Subcutaneous abdominal adipose tissue (tissue), 5 donors: ENCODE results near the gene FGD5.
"Not testable (repeated sequence)": the region's sequence is repeated elsewhere in the genome, so short reads cannot be mapped to it uniquely, and the experiment has no call there.

Experiments used
- H3K27ac ChIP-seq: one replicate; pipeline ENCODE4 v1.7.0; 2013; ENCODE audit warnings: low read depth, mild to moderate bottlenecking, inconsistent platforms, low read length, moderate library complexity
- H3K27me3 ChIP-seq, 5 donors: one replicate each; pipeline ENCODE4 v1.7.0; 2013; ENCODE audit warnings: low read length in 5 of 5, inconsistent platforms in 1 of 5; ENCODE audit not compliant: control insufficient read depth in 5 of 5, insufficient read depth in 4 of 5
- H3K36me3 ChIP-seq, 5 donors: one replicate each; pipeline ENCODE4 v1.7.0; 2013; ENCODE audit warnings: low read length in 5 of 5; ENCODE audit not compliant: control insufficient read depth in 5 of 5, insufficient read depth in 5 of 5
- H3K4me1 ChIP-seq, 5 donors: one replicate each; pipeline ENCODE4 v1.7.0; 2013; ENCODE audit warnings: low read length in 5 of 5, mild to moderate bottlenecking in 3 of 5, moderate library complexity in 1 of 5; ENCODE audit not compliant: control insufficient read depth in 5 of 5, insufficient read depth in 5 of 5
- H3K4me3 ChIP-seq, 5 donors: one replicate each; pipeline ENCODE4 v1.7.0; 2013; ENCODE audit warnings: low read length in 5 of 5, low read depth in 1 of 5
- H3K9ac ChIP-seq, 5 donors: one replicate each; pipeline ENCODE4 v1.7.0; 2013; ENCODE audit warnings: low read length in 5 of 5, mild to moderate bottlenecking in 4 of 5, moderate library complexity in 3 of 5
- H3K9me3 ChIP-seq, 5 donors: one replicate each; pipeline ENCODE4 v1.7.0; 2013; ENCODE audit warnings: low read length in 5 of 5; ENCODE audit not compliant: control insufficient read depth in 5 of 5
- donor health status: healthy.
- donor health status: healthy.
- donor health status: healthy.
- donor health status: healthy.
- donor health status: healthy.

FGD5 gene

DNA sequence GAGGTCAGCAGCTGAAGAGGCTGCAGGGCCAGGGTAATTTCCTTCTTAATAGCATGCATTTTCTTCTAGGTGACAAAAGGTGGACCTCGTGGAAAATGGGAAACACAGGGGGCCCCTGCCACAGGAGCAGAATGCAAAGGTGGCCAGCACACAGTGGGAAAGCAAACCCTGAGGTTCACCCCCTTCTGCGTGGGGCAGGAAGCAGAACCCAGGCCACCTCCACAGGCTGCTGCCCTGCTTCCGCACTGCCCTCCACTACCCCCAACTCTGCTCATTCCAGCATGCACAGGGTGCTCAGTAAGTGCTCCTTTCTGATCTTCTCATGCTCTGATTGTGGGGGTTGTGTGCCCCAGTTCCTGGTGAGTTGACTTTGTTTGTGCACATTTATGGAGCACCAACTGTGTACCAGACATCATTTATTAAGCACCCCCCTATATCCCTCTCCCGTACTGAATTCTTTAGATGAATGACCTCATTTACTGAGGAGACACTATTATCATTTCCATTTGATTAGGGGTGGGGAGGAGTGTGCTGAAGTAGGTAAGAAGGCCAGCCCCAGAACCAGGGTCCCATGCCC, 12.7 kb upstream of the FGD5 start:
- Histone ChIP-seq H3K36me3 (no peaks in the 10 kb centered on the region), H3K27ac (peak overlapping the region; percentile 12), H3K4me3 (no peak overlapping the region), H3K27me3 (peaks cover 0 to 11% (median 7%) of the 10 kb centered on the region in 5 donors), H3K4me1 (peaks cover 14 to 72% (median 48%) of the 10 kb centered on the region in 5 donors), H3K9ac (no peak overlapping the region), H3K9me3 (no peaks in the 10 kb centered on the region)

DNA sequence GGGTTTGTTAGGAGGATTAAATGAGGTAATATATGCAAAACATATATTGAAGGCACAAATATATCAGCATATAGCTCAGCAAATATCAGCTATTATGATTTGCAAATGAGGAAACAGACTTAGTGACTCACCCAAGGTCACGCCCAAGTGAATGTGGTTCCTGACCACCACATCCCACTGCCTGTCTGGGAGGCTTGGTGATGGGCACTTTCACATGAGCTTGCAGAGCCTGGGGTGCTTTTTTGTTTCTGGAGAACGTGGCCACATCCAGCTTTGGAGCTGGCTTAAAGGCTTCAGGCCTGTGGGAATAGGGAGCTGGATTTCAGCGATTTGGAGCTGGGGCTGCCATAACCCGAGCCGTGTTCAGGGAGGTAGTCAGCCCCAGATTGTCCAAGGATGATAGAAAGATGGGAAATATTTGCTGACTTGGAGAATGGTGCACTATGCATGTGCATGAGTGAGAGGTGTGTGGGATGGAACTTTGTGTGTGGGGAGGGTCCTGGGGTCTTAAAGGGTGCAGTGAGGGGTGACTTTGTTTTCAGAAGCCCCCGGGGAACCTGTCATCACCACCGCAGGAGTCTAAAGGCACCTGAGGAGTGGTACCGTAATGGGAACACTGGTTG, 12.0 kb upstream of the FGD5 start:
- peak overlapping the region; percentile 24 for H3K27ac ChIP-seq
- peaks cover 16 to 75% (median 50%) of the 10 kb centered on the region in 5 donors for H3K4me1 ChIP-seq
- H3K27me3 ChIP-seq = peaks cover 4 to 13% (median 7%) of the 10 kb centered on the region in 5 donors

DNA sequence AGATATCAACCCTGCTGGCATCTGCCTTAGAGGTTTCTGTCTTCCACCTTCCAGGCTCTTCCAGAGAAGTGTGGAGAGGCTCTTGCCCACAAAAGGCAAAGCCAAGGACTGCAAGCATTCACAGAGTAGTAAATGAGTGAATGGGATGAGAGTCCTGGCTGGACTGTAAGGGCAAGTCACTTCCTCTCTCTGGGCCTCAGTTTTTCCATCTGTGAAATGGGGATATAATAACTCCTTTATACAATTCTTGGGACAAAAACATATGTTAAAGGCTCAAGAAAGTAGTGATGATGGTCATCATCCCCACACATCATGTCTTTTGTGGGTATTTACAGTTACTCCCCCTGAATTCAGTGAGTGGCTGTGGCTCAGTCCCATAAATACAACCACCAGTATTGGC, 10.7 kb upstream of the FGD5 start:
- Histone ChIP-seq H3K9me3 (no peaks in the 10 kb centered on the region), H3K36me3 (no peaks in the 10 kb centered on the region), H3K27me3 (peaks cover 4 to 18% (median 7%) of the 10 kb centered on the region in 5 donors), H3K4me3 (no peak overlapping the region), H3K27ac (peak overlapping the region; percentile 24), H3K4me1 (peaks cover 20 to 73% (median 45%) of the 10 kb centered on the region in 5 donors), H3K9ac (no peak overlapping the region)

More for the DNA sequence above, 12.0 kb upstream of the FGD5 start:
- Histone ChIP-seq H3K4me3 (peak overlapping the region in 1 of 5 donors; percentile 22), H3K9me3 (no peaks in the 10 kb centered on the region), H3K36me3 (no peaks in the 10 kb centered on the region), H3K9ac (no peak overlapping the region)

DNA sequence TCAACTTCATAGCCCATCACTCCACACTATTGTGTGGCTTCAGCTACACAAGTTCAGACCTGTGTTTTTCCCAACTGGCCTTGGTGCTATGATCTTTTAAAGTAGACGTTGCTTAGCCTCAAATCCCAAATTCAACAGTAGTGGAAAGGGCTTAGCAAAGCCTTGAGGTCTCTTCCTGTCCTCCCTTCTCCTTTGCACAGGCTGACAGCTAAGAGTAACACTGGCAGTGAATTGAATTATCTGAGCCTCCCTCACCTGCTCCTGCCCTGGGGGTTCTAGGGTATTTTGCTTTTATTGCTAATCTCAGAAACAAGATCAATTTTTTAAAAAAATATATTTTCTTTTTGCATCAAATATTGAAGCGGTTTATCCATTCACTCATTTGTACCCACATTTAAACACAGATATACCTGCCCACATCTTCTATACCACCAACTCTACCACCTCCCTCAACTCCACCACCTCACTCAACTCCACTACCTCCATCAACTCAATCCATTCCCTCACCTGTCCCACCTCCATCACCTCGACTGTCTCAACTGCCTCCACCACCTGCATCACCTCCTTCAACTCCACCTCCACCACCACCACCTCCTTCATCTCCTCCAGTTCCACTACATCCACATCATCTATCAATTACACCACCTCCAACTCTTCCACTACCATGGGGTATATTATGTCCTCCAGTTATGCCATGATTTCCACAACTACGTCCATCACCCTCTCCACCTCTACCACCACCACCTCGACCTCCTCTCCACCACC, 10.1 kb upstream of the FGD5 start:
- peaks cover 4 to 18% (median 7%) of the 10 kb centered on the region in 5 donors for H3K27me3 ChIP-seq
- no peak overlapping the region for H3K4me3 ChIP-seq
- H3K4me1 ChIP-seq = peaks cover 19 to 73% (median 42%) of the 10 kb centered on the region in 5 donors
- peak overlapping the region; percentile 24 for H3K27ac ChIP-seq
- no peaks in the 10 kb centered on the region for H3K9me3 ChIP-seq
- H3K36me3 ChIP-seq = no peaks in the 10 kb centered on the region
- H3K9ac ChIP-seq = no peak overlapping the region

DNA sequence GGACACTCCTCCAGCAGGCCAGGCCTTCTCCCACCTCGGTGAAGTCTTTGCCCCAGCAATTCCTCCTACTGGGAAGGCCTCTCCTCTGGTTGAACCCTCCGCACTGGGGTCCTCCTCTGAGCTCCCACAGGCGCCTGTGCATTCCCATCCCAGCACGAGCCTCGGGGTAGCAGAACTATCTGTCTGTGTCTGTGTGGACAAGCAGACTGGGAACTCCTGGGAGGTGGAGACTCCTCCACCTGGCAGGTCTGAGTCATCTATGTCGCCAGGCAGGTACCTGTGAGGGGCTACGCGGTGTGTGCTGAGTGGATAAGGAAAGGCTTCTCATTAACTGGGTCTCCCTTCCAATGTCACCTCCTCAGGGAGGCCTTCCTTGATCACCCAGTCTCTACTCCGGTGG, 9.2 kb upstream of the FGD5 start:
- Histone ChIP-seq H3K27ac (peak overlapping the region; percentile 78), H3K27me3 (peaks cover 4 to 18% (median 7%) of the 10 kb centered on the region in 5 donors), H3K9ac (peak overlapping the region in 2 of 5 donors; percentile 17 to 44), H3K4me3 (peak overlapping the region in 4 of 5 donors; percentile 62 to 70 (median 63)), H3K4me1 (peaks cover 17 to 73% (median 41%) of the 10 kb centered on the region in 5 donors)
- H3K36me3 ChIP-seq, H3K9me3 ChIP-seq: not testable (repeated sequence)

DNA sequence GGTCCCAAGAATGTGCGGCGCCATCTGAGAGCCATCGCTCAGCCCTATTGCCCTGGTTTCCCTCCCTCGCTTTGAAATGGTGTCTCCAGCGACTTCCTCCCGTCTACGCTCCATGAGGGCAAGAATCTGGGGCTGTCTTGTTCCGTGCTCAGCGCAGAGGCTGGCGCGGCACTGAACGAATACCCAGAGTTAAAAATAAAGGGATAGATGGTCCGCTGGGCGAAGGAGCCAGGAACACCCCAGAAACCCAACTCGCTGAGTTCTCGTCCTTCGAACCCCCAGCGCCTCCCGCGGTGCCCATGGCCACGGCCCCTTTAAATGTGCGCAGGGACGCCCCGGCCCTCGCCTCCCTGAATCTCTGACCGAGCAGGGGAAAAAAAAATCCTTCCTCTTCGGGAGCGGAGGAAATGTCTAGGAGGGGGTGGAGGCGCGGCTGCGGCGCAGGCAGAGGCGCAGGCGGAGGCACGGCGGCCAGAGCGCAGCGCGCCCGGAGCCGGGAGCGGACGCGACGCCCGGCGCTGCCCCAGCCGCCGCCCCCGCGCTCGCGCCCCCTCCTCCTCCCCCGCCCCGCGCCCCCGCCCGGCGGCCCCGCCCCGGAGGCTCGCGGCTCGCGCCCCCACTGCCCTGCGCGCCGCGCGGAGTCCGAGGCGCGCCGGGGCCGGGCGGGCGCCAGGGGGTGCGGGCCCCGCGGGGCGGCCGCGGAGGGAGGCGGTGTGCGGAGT, 8.5 kb upstream of the FGD5 start:
- Histone ChIP-seq H3K36me3 (peaks cover 0 to 5% (median 0%) of the 10 kb centered on the region in 5 donors), H3K27ac (peak overlapping the region; percentile 78), H3K4me1 (peaks cover 17 to 73% (median 39%) of the 10 kb centered on the region in 5 donors), H3K9me3 (no peaks in the 10 kb centered on the region), H3K4me3 (peak overlapping the region; percentile 61 to 84 (median 80)), H3K9ac (peak overlapping the region in 2 of 5 donors; percentile 17 to 44), H3K27me3 (peaks cover 4 to 18% (median 10%) of the 10 kb centered on the region in 5 donors)

DNA sequence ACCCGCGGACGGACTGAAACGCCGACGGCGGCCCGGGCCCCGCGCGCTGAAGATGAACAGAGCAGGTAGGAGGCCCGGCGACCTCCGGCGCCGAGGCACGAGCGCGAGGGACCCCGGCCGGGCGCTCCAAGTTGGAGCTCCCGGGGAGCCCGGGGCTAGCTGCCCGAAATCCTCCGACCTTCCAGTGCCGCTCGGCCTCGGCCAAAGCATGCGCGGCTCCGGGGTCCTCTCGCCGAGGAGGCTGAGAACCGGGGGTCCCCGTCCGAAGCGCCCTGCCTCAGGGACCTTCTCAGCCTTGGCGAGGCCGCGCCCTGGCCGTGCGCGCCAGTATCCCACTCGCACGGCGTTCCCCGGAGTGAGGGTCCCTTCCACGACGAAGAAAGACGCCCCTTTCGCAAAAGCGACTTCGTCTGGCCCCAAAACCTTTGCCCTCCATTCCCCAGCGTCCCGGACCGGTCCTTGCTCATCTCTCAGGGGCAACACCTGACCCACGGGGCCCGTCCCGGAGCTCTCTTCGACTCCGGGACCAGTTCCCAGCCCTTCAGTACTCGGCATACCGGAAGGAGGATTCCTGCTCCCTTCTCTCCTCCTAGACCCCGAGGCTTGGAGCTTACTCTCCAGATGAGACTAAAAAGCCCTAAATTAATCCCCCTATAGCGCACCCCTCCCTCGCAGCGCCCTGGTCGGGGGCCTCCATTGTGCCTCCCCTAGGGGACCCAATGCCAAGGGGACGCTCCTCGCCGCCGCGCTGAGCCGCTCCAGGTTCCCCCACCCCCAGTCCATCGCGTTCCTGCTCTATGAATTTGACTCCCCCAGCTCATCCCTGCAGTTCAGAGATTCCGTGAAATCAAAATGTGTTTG, 7.7 kb upstream of the FGD5 start:
- peaks cover 4 to 18% (median 10%) of the 10 kb centered on the region in 5 donors for H3K27me3 ChIP-seq
- peak overlapping the region; percentile 61 to 84 (median 81) for H3K4me3 ChIP-seq
- peaks cover 0 to 9% (median 0%) of the 10 kb centered on the region in 5 donors for H3K36me3 ChIP-seq
- peak overlapping the region; percentile 24 to 70 (median 59) for H3K9ac ChIP-seq
- no peaks in the 10 kb centered on the region for H3K9me3 ChIP-seq
- H3K27ac ChIP-seq = peak overlapping the region; percentile 70
- peaks cover 17 to 68% (median 36%) of the 10 kb centered on the region in 5 donors for H3K4me1 ChIP-seq

DNA sequence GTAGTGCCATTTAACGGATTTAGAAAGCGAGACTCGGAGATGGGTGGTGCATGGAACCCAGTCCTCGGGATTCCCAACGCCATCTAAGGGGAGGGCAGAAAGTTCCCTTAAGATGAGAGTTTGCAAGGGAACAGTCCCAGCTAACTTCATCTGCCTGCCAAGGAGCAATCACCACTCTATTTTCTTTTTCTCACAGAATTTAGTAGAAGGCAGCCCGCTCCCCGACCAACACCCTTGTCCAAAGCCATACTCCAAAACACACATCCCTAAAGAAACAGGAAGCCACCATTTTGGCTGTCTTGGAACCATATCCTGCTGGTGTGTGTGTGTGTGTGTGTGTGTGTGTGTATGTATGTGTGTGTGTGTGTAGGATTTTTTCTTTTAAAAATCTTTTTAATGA, 7.1 kb upstream of the FGD5 start:
- peak overlapping the region in 4 of 5 donors; percentile 49 to 70 (median 63) for H3K9ac ChIP-seq
- peaks cover 17 to 61% (median 34%) of the 10 kb centered on the region in 5 donors for H3K4me1 ChIP-seq
- no peaks in the 10 kb centered on the region for H3K9me3 ChIP-seq
- peaks cover 0 to 9% (median 0%) of the 10 kb centered on the region in 5 donors for H3K36me3 ChIP-seq
- H3K27ac ChIP-seq = peak overlapping the region; percentile 70
- H3K4me3 ChIP-seq = peak overlapping the region; percentile 61 to 84 (median 81)
- H3K27me3 ChIP-seq = peaks cover 4 to 18% (median 10%) of the 10 kb centered on the region in 5 donors
